Measurements from ENCODE around the gene TRABD2B. TPM values are rescaled to one million over a fixed set of nuclear protein-coding genes. Genes with fewer than 3 reads are reported as not detected.

The TRABD2B gene
- total RNA-seq, 4 donors from 2014 or later = 0.35 to 2.5 (median 0.88) TPM

- H3K27me3 ChIP-seq = peaks cover 0 to 4% of the 10 kb centered on the region in 2 donors
- no peaks in the 10 kb centered on the region for H3K9me3 ChIP-seq
- H3K4me3 ChIP-seq = no peak overlapping the region
- H3K4me1 ChIP-seq = peaks cover 0 to 22% (median 1%) of the 10 kb centered on the region in 4 donors
- no peaks in the 10 kb centered on the region for H3K36me3 ChIP-seq
- TF ChIP-seq CTCF (IDR thresholded peaks at IDR 0.05) (no peak), POLR2A (IDR thresholded peaks at IDR 0.05) (no peak)
- no peak for DNase-seq
- no peak overlapping the region for H3K27ac ChIP-seq
Observed at GRCh38 chr1:47720111-47720510, 277.1 kb downstream of the TRABD2B start.

GRCh38 chr1:47717341-47717740, 279.8 kb downstream of the TRABD2B start:
- no peaks in the 10 kb centered on the region for H3K36me3 ChIP-seq
- no peaks in the 10 kb centered on the region for H3K9me3 ChIP-seq
- H3K4me3 ChIP-seq = no peak overlapping the region
- H3K27me3 ChIP-seq = no peaks in the 10 kb centered on the region
- DNase-seq = no peak
- TF ChIP-seq CTCF (IDR thresholded peaks at IDR 0.05) = no peak
- TF ChIP-seq POLR2A (IDR thresholded peaks at IDR 0.05) = no peak
- H3K27ac ChIP-seq = no peak overlapping the region
- H3K4me1 ChIP-seq = no peaks in the 10 kb centered on the region

GRCh38 chr1:47713975-47714767, 283.0 kb downstream of the TRABD2B start:
- no peak for DNase-seq
- Histone ChIP-seq H3K9me3 (no peaks in the 10 kb centered on the region), H3K27me3 (peaks cover 0 to 11% of the 10 kb centered on the region in 2 donors)

GRCh38 chr1:47713333-47713953, 283.7 kb downstream of the TRABD2B start:
- Histone ChIP-seq H3K36me3 (no peaks in the 10 kb centered on the region), H3K4me3 (no peak overlapping the region), H3K9me3 (no peaks in the 10 kb centered on the region), H3K4me1 (peaks cover 0 to 20% (median 13%) of the 10 kb centered on the region in 4 donors), H3K27ac (no peak overlapping the region), H3K27me3 (peaks cover 0 to 17% of the 10 kb centered on the region in 2 donors)
- DNase-seq = no peak
- TF ChIP-seq CTCF (IDR thresholded peaks at IDR 0.05) (no peak), POLR2A (IDR thresholded peaks at IDR 0.05) (no peak)

More at GRCh38 chr1:47713975-47714767, 283.0 kb downstream of the TRABD2B start:
- no peak overlapping the region for H3K4me3 ChIP-seq
- no peaks in the 10 kb centered on the region for H3K36me3 ChIP-seq
- H3K27ac ChIP-seq = no peak overlapping the region
- no peak for TF ChIP-seq CTCF (IDR thresholded peaks at IDR 0.05)
- TF ChIP-seq POLR2A (IDR thresholded peaks at IDR 0.05) = no peak
- peaks cover 0 to 13% (median 11%) of the 10 kb centered on the region in 4 donors for H3K4me1 ChIP-seq

- TF ChIP-seq POLR2A (IDR thresholded peaks at IDR 0.05) (no peak), CTCF (IDR thresholded peaks at IDR 0.05) (no peak)
- no peaks in the 10 kb centered on the region for H3K36me3 ChIP-seq
- H3K9me3 ChIP-seq = no peaks in the 10 kb centered on the region
- DNase-seq = no peak
- H3K4me1 ChIP-seq = peaks cover 0 to 23% (median 13%) of the 10 kb centered on the region in 4 donors
- H3K27ac ChIP-seq = no peak overlapping the region
- H3K27me3 ChIP-seq = peaks cover 0 to 17% of the 10 kb centered on the region in 2 donors
- no peak overlapping the region for H3K4me3 ChIP-seq
Observed at GRCh38 chr1:47712596-47713299, 284.4 kb downstream of the TRABD2B start.
